B cell (primary cell): ENCODE data around the gene ZNF560. TPM values are rescaled to one million over a fixed set of nuclear protein-coding genes. Genes with fewer than 3 reads are reported as not detected.
"Not testable (repeated sequence)": the region's sequence is repeated elsewhere in the genome, so short reads cannot be mapped to it uniquely, and the experiment has no call there.

Source experiments
- ATAC-seq: fragments of 200-7000 bp; cut with Tn5 transposase; one replicate; pipeline ENCODE4 v1.10.0; 2021; ENCODE audit warnings: low read depth, mild to moderate bottlenecking, moderate number of reproducible peaks, moderate library complexity
- CTCF ChIA-PET: fragments of 350-600 bp; sonication (Branson Sonifier 250); formaldehyde crosslinking; loops from one replicate; lab custom pipeline; 2021; ENCODE audit warnings: antibody characterized with exemption, inconsistent platforms; lab: Charles Lee
- POLR2A ChIA-PET: fragments of 350-600 bp; sonication (Branson Sonifier 250); formaldehyde crosslinking; loops from one replicate; lab custom pipeline; 2021; ENCODE audit warnings: antibody characterized with exemption; lab: Charles Lee
- DNase-seq: peaks from one replicate; pipeline ENCODE4 v3.0.0; 2013
- H2AFZ ChIP-seq: 2 replicates; pipeline ENCODE4 v1.6.1; 2012; ENCODE audit warnings: mild to moderate bottlenecking, low read depth, low read length; ENCODE audit not compliant: insufficient read depth, poor library complexity, severe bottlenecking
- H3K27ac ChIP-seq, 2 donors: 1 replicate in 1 of 2; 2 replicates in 1 of 2; pipeline ENCODE4 v1.5.1; 2012 to 2013; ENCODE audit warnings: low read length in 2 of 2, mild to moderate bottlenecking in 2 of 2, moderate library complexity in 1 of 2
- H3K27me3 ChIP-seq, 4 experiments: fragments of 200-600 bp in 1 of 4; sonication (generic) in 1 of 4; replicated peaks in 1 of 4; 1 replicate in 2 of 4; 2 replicates in 2 of 4; pipeline versions ENCODE4 v1.6.1 to v1.7.0; 2013 to 2016; ENCODE audit warnings: low read length in 3 of 4, mild to moderate bottlenecking in 2 of 4, mixed read lengths in 1 of 4, moderate library complexity in 1 of 4; ENCODE audit not compliant: insufficient read depth in 4 of 4, control insufficient read depth in 3 of 4; ENCODE audit errors: control extremely low read depth in 1 of 4
- H3K36me3 ChIP-seq, 2 experiments: replicated peaks in 1 of 2; 1 replicate in 1 of 2; 2 replicates in 1 of 2; pipeline versions ENCODE4 v1.6.1 to v1.7.1; 2013; ENCODE audit warnings: low read length in 1 of 2; ENCODE audit not compliant: insufficient read depth in 2 of 2, control insufficient read depth in 1 of 2; ENCODE audit errors: control extremely low read depth in 1 of 2, extremely low read depth in 1 of 2
- H3K4me1 ChIP-seq, 2 donors: fragments of 200-600 bp in 1 of 2; sonication (generic) in 1 of 2; 1 replicate in 1 of 2; 2 replicates in 1 of 2; pipeline versions ENCODE4 v1.5.1 to v1.6.1; 2013 to 2017; ENCODE audit warnings: low read length in 2 of 2; ENCODE audit not compliant: control insufficient read depth in 2 of 2, insufficient read depth in 2 of 2
- H3K4me2 ChIP-seq: replicated peaks from 2 replicates; pipeline ENCODE3; 2012; ENCODE audit warnings: mild to moderate bottlenecking, low read depth, low read length; ENCODE audit not compliant: poor library complexity, severe bottlenecking
- H3K4me3 ChIP-seq, 5 experiments: fragments of 200-600 bp in 1 of 5; sonication (generic) in 1 of 5; 1 replicate in 3 of 5; 2 replicates in 2 of 5; pipeline versions ENCODE4 v1.5.1 to v1.7.0; 2011 to 2016; ENCODE audit warnings: low read length in 4 of 5, mild to moderate bottlenecking in 4 of 5, low read depth in 2 of 5, control low read depth in 1 of 5, moderate library complexity in 1 of 5; ENCODE audit not compliant: insufficient read depth in 1 of 5; ENCODE audit errors: control extremely low read depth in 1 of 5, extremely low read depth in 1 of 5
- H3K79me2 ChIP-seq: fragments of 200-600 bp; sonication (generic); one replicate; pipeline ENCODE4 v1.6.0; 2016; ENCODE audit warnings: low read length; ENCODE audit not compliant: control insufficient read depth, insufficient read depth
- H3K9ac ChIP-seq: fragments of 200-600 bp; sonication (generic); 2 replicates; pipeline ENCODE4 v1.6.1; 2017; ENCODE audit warnings: mild to moderate bottlenecking, low read length, moderate library complexity
- H3K9me3 ChIP-seq, 3 donors: one replicate each; pipeline versions ENCODE4 v1.6.1 to v1.7.1; 2013; ENCODE audit warnings: low read length in 2 of 3; ENCODE audit not compliant: control insufficient read depth in 2 of 3, insufficient read depth in 1 of 3; ENCODE audit errors: control extremely low read depth in 1 of 3
- H4K20me1 ChIP-seq: 2 replicates; pipeline ENCODE4 v1.6.0; 2012; ENCODE audit warnings: mild to moderate bottlenecking, low read length; ENCODE audit not compliant: insufficient read depth, control insufficient read depth, poor library complexity, severe bottlenecking
- H3K27ac Mint-ChIP-seq: one replicate; pipeline ENCODE4 v1.8.0; 2021; ENCODE audit warnings: mixed read lengths
- H3K27me3 Mint-ChIP-seq: one replicate; pipeline ENCODE4 v1.8.0; 2021; ENCODE audit warnings: mixed read lengths
- H3K4me1 Mint-ChIP-seq: one replicate; pipeline ENCODE4 v1.8.0; 2021; ENCODE audit warnings: mixed read lengths
- H3K4me3 Mint-ChIP-seq: one replicate; pipeline ENCODE4 v1.8.0; 2021; ENCODE audit warnings: mixed read lengths
- H3K9me3 Mint-ChIP-seq: one replicate; pipeline ENCODE4 v1.8.0; 2022; ENCODE audit warnings: mixed read lengths; ENCODE audit not compliant: insufficient read depth
- CTCF ChIP-seq: fragments of 200-600 bp; IDR thresholded peaks from one replicate; pipeline ENCODE4 v1.8.0; 2022; ENCODE audit warnings: antibody characterized with exemption, mild to moderate bottlenecking
- EZH2 ChIP-seq: IDR thresholded peaks from 2 replicates; pipeline ENCODE4 v1.6.1; 2012; ENCODE audit warnings: borderline replicate concordance, low read depth, mild to moderate bottlenecking, moderate library complexity, low read length; ENCODE audit not compliant: insufficient read depth, poor library complexity, severe bottlenecking
- WGBS: methylation state at CpG from one replicate; pipeline ENCODE4 v1.1.5; 2013; ENCODE audit warnings: missing lambda C conversion rate; ENCODE audit not compliant: insufficient coverage; 5-methylcytosine and 5-hydroxymethylcytosine counted together
- intact Hi-C: fragments of 100-400 bp; cut with micrococcal nuclease; formaldehyde crosslinking; loops from one replicate; pipeline ENCODE4 v1.10.0; 2022
- polyA minus RNA-seq: library from RNA; depleted of rRNA, polyadenylated mRNA; stranded (reverse); fragments of >200 nt; gene quantifications from 2 replicates; pipeline ENCODE4 v1.2.3, GENCODE V29; 2012
- polyA plus RNA-seq: library from polyadenylated mRNA; depleted of rRNA; stranded (reverse); fragments of >200 nt; gene quantifications from 2 replicates; pipeline ENCODE4 v1.2.3, GENCODE V29; 2012
- total RNA-seq, 2 donors: library from RNA; stranded (reverse); fragments of 120-200 nt in 1 of 2; gene quantifications; 1 replicate in 1 of 2; 2 replicates in 1 of 2; pipeline versions ENCODE4 v1.2.3 to v1.2.4, GENCODE V29; 2013 to 2022

ZNF560 gene
- total RNA-seq, result not detected in 2 replicates
- total RNA-seq (2013), result 0.05 TPM
- polyA plus RNA-seq, result not detected in 2 replicates
- not detected in 2 replicates for polyA minus RNA-seq

- Mint-ChIP-seq H3K27ac (no peak within 1 kb of the TSS), H3K9me3 (no peaks in the 10 kb centered on the region), H3K4me3 (no peak within 1 kb of the TSS), H3K27me3 (no peaks in the 10 kb centered on the region), H3K4me1 (peaks cover 4% of the 10 kb centered on the region)
- peaks cover 1 to 78% (median 38%) of the 10 kb centered on the region in 3 donors for H3K9me3 ChIP-seq
- CTCF ChIA-PET, result no interaction called here
- DNase-seq (peak; percentile 13), ATAC-seq (no peak)
- H2AFZ ChIP-seq, result peak within 1 kb of the TSS; percentile 68
- 15% methylated on average over 41 of the region's 44 CpGs for WGBS
- no peaks in the 10 kb centered on the region for H3K36me3 ChIP-seq
- no peaks in the 10 kb centered on the region for H4K20me1 ChIP-seq
- H3K9ac ChIP-seq, result no peak within 1 kb of the TSS
- peaks cover 0 to 6% (median 0%) of the 10 kb centered on the region in 4 experiments for H3K27me3 ChIP-seq
- intact Hi-C loops, result no loop called here
- peak within 1 kb of the TSS in 1 of 5 experiments; percentile 47 for H3K4me3 ChIP-seq
- POLR2A ChIA-PET, result no interaction called here
- TF ChIP-seq EZH2 (no peak), CTCF (no peak)
- peaks cover 0 to 8% of the 10 kb centered on the region in 2 donors for H3K4me1 ChIP-seq
- no peak within 1 kb of the TSS for H3K27ac ChIP-seq
- H3K79me2 ChIP-seq, result no peaks in the 10 kb centered on the region
- peak within 1 kb of the TSS; percentile 24 for H3K4me2 ChIP-seq
Measured at GRCh38 chr19:9498183-9498902, at the start of gene ZNF560. ZNF560 (minus strand) TSS chr19:9498616; CDS start chr19:9475313, 23,303 bp downstream.

GRCh38 chr19:9547870-9548269 lies 49.5 kb upstream of the ZNF560 start:
- intact Hi-C loops, result no loop called here
- no peak for ATAC-seq
- ChIA-PET CTCF (no interaction called here), POLR2A (no interaction called here)
- TF ChIP-seq EZH2, result no peak
- no peak for TF ChIP-seq CTCF
- Histone ChIP-seq H3K9ac (no peak overlapping the region), H2AFZ (no peak overlapping the region), H3K4me1 (no peaks in the 10 kb centered on the region), H3K36me3 (no peaks in the 10 kb centered on the region), H3K27ac (no peak overlapping the region), H3K9me3 (peaks cover 0 to 26% (median 1%) of the 10 kb centered on the region in 3 donors), H3K4me3 (no peak overlapping the region), H3K79me2 (no peaks in the 10 kb centered on the region), H3K4me2 (no peak overlapping the region), H3K27me3 (no peaks in the 10 kb centered on the region), H4K20me1 (no peaks in the 10 kb centered on the region)
- Mint-ChIP-seq H3K9me3 (peaks cover 5% of the 10 kb centered on the region), H3K27me3 (no peaks in the 10 kb centered on the region), H3K27ac (no peak overlapping the region), H3K4me1 (no peaks in the 10 kb centered on the region), H3K4me3 (no peak overlapping the region)
- DNase-seq, result no peak
- WGBS, result 92% methylated on average over 11 of the region's 11 CpGs

- H3K4me3 Mint-ChIP-seq, DNase-seq, H3K4me3 ChIP-seq, ATAC-seq, H3K27me3 Mint-ChIP-seq, H3K27ac ChIP-seq, H3K9ac ChIP-seq, H3K27ac Mint-ChIP-seq, H4K20me1 ChIP-seq, H2AFZ ChIP-seq, H3K36me3 ChIP-seq, H3K4me2 ChIP-seq, H3K9me3 Mint-ChIP-seq, CTCF ChIA-PET, intact Hi-C loops, H3K27me3 ChIP-seq: not testable (repeated sequence)
- Histone ChIP-seq H3K79me2 (peaks cover 16% of the 10 kb centered on the region), H3K9me3 (peaks cover 0 to 15% (median 0%) of the 10 kb centered on the region in 3 donors), H3K4me1 (peaks cover 7 to 11% of the 10 kb centered on the region in 2 donors)
- POLR2A ChIA-PET, result interaction anchor here (0.5 kb wide), 1 partner anchor 860 kb away, joined by 5 read pairs; no protein-coding TSS in a partner anchor
- H3K4me1 Mint-ChIP-seq, result peaks cover 23% of the 10 kb centered on the region
- 89% methylated on average over 12 of the region's 12 CpGs for WGBS
Measured at GRCh38 chr19:9541281-9541680, 42.9 kb upstream of the ZNF560 start.
